ENCODE measurements around the gene COL9A3. TPM values are rescaled to one million over a fixed set of nuclear protein-coding genes. Genes with fewer than 3 reads are reported as not detected.

Gene COL9A3
- total RNA-seq, 6 experiments from 2014 or later = 1.5 to 7.6 (median 3.5) TPM

- intact Hi-C loops (cut with DNase I) = no loop called here
- WGBS (ENCODE audit: insufficient coverage, low coverage, low lambda C conversion rate, missing lambda C conversion rate) = 100% methylated on average over 1 of the region's 9 CpGs
- no peak for ATAC-seq
- no peaks in the 10 kb centered on the region for H3K27me3 ChIP-seq
- H3K4me3 ChIP-seq = no peak overlapping the region
- H3K27ac ChIP-seq = no peak overlapping the region
- no peaks in the 10 kb centered on the region for H3K9me3 ChIP-seq
- DNase-seq = no peak
- no peaks in the 10 kb centered on the region for H3K36me3 ChIP-seq
- no peak for TF ChIP-seq CTCF (IDR thresholded peaks at IDR 0.05)
- TF ChIP-seq POLR2A (IDR thresholded peaks at IDR 0.05) = no peak
- H3K4me1 ChIP-seq = peaks cover 0 to 18% (median 5%) of the 10 kb centered on the region in 4 donors
Observed at GRCh38 chr20:62792182-62792939, 24.5 kb upstream of the COL9A3 start.

GRCh38 chr20:62792940-62793756 is 23.7 kb upstream of the COL9A3 start:
- ATAC-seq = no peak
- no peaks in the 10 kb centered on the region for H3K36me3 ChIP-seq
- no peaks in the 10 kb centered on the region for H3K9me3 ChIP-seq
- intact Hi-C loops (cut with DNase I) = no loop called here
- peaks cover 0 to 25% (median 9%) of the 10 kb centered on the region in 4 donors for H3K4me1 ChIP-seq
- no peak for TF ChIP-seq POLR2A (IDR thresholded peaks at IDR 0.05)
- no peak for DNase-seq
- no peak overlapping the region for H3K4me3 ChIP-seq
- 96% methylated on average over 7 of the region's 22 CpGs for WGBS (ENCODE audit: insufficient coverage, low coverage, low lambda C conversion rate, missing lambda C conversion rate)
- no peaks in the 10 kb centered on the region for H3K27me3 ChIP-seq
- peak overlapping the region; percentile 73 to 89 (median 78) for H3K27ac ChIP-seq

- peak overlapping the region; percentile 14 to 50 (median 43) for H3K4me3 ChIP-seq
Observed at GRCh38 chr20:62793757-62794006, 23.2 kb upstream of the COL9A3 start.

GRCh38 chr20:62794007-62794724 is 22.7 kb upstream of the COL9A3 start:
- Histone ChIP-seq H3K9me3 (no peaks in the 10 kb centered on the region), H3K4me3 (peak overlapping the region; percentile 35 to 88 (median 51)), H3K27ac (peak overlapping the region; percentile 80 to 94 (median 89)), H3K4me1 (peaks cover 0 to 31% (median 12%) of the 10 kb centered on the region in 4 donors), H3K36me3 (peaks cover 0 to 8% (median 4%) of the 10 kb centered on the region in 4 donors), H3K27me3 (no peaks in the 10 kb centered on the region)
- intact Hi-C loops (cut with DNase I) = no loop called here
- WGBS (ENCODE audit: insufficient coverage, low coverage, low lambda C conversion rate, missing lambda C conversion rate) = 0% methylated on average over 9 of the region's 69 CpGs
- peak; percentile 98 to 99 (median 99) for DNase-seq
- peak; percentile 84 to 90 (median 84) for ATAC-seq
- TF ChIP-seq POLR2A (IDR thresholded peaks at IDR 0.05) (peak; percentile 89), CTCF (IDR thresholded peaks at IDR 0.05) (no peak)

More at GRCh38 chr20:62793757-62794006, 23.2 kb upstream of the COL9A3 start:
- peaks cover 0 to 29% (median 12%) of the 10 kb centered on the region in 4 donors for H3K4me1 ChIP-seq
- no peak for DNase-seq
- WGBS (ENCODE audit: insufficient coverage, low coverage, low lambda C conversion rate, missing lambda C conversion rate) = 0% methylated on average over 1 of the region's 7 CpGs
- intact Hi-C loops (cut with DNase I) = no loop called here
- H3K27ac ChIP-seq = peak overlapping the region; percentile 73 to 89 (median 78)
- no peaks in the 10 kb centered on the region for H3K27me3 ChIP-seq
- TF ChIP-seq POLR2A (IDR thresholded peaks at IDR 0.05) (no peak), CTCF (IDR thresholded peaks at IDR 0.05) (no peak)
- H3K9me3 ChIP-seq = no peaks in the 10 kb centered on the region
- ATAC-seq = no peak
- H3K36me3 ChIP-seq = peaks cover 0 to 3% (median 1%) of the 10 kb centered on the region in 4 donors
